Activated CD8-positive, alpha-beta memory T cell treated with anti-CD3 and anti-CD28 coated beads, Interleukin-2, amount 50 U/mL, for 24 hours (primary cell): Measurements from ENCODE around the gene RAB8B.

Experiments used
- DNase-seq: peaks from one replicate; pipeline ENCODE4 v3.0.0-alpha.2; 2020; ENCODE audit errors: extremely low read depth

The RAB8B gene

DNA sequence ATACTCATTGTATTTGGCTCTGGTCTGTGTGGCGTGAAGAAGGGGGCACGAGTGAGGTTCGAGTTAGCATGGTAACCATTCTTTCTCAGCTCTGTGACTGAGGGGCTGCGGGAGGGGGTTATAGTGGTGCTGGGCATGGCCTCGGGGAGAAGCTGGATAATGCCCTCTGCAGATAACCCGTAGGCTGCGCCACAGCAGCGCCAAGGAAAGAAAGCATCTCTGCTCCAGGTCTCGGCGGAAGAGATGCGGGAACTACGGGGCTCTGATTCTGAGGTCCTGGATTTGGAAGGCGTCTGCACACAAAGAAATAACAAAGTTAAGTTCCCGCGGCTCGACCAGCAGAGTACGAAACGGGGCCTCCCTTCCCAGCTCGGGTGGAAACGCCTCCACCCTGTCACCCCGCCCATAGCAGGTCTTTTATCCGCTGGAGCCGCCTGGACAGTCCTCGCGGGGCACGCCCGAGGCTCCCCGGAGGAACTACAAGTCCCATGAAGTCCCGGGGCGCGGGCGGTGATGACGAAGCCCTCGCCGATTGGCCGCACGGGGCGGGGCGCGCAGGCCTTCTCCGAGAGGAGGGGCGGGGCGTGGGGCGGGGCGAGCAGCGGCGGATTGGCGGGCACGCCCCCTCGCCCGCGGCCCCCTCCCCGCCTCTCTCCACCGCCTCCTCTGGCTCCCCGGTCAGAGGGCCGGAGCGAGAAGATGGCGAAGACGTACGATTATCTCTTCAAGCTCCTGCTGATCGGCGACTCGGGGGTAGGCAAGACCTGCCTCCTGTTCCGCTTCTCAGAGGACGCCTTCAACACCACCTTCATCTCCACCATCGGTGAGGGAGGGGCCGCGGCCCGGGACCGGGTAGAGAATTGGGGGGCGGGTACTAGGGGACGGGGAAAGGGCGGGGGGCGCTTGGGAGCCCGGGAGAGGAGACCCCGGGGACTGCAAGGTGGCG, at the start of gene RAB8B:
Gene RAB8B, plus strand, starts transcription at position 681 of the 946 bp plus-strand sequence. Its CDS starts 19 bp downstream, at position 700.
- peak; percentile 93 for DNase-seq

DNA sequence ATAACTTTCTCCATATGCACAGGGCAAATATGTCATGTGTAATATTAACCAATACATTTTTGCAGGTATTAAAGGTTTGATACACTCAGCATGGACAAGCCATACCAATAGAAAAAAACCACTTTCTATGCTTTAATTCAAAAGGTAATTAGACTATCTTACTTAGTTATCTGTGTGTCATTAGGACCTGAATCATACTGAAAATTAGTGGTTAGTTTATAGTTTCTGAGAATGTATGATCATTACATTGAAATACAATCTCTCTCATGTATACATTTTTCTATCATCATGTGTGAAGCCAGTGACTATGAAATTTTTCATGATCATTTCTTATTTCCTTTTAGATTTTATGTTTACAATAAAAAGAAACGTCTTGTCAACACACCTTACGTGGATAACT, 48.5 kb upstream of the RAB8B start:
- no peak for DNase-seq

DNA sequence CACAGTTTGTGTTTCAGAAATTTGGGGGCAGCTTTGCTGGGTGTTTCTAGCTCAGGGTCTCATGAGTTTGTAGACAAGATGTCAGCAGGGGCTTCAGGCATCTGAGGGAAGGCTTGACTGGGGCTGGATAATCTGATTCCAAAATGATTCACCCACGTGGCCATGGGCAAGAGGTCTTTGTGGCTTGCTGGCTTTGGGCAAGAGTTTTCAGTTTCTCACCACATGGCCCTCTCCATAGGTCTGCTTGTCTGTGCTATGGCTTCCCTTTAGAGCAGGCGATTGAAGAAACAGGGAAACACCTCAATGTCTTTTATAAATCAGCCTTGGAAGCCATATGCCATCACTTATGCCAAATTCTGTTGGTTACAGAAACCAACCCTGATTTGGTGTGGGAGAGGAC, 44.0 kb upstream of the RAB8B start:
- DNase-seq, result no peak

DNA sequence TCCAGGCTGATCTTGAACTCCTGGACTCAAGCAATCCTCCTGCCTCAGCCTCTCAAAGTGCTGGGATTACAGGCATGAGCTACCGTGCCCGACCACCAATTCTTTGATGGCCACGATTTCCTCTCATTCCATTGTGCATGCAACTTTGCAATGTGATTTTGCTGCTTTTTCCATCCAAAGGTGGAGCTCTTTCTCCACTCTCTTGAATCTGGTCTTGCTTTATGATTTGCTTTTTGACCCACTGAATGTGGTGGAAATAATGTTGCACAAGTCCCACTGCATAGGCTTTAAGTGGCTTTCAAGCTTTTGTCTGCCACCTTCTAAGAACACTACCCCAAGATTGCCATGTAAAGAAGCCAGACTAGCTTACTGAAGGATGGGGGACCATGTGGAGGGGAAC, 42.7 kb upstream of the RAB8B start:
- no peak for DNase-seq

DNA sequence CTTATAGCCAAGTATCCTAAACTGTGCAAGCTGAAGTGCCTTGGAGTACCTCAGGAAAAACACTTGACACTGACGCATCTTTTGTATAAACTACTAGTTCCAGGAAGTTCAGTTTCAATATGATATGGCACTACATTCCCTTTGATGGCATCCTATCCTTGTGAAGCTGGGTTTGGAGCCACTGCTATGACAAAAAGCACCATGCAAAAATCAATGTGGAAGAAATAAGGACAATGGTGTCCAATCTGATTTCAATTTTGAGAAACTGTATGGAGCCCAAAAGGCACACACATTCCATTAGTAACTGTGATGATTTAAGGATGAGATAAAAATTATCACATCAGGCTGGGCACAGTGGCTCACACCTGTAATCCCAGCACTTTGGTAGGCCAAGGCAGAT, 37.7 kb upstream of the RAB8B start:
- DNase-seq, result no peak

DNA sequence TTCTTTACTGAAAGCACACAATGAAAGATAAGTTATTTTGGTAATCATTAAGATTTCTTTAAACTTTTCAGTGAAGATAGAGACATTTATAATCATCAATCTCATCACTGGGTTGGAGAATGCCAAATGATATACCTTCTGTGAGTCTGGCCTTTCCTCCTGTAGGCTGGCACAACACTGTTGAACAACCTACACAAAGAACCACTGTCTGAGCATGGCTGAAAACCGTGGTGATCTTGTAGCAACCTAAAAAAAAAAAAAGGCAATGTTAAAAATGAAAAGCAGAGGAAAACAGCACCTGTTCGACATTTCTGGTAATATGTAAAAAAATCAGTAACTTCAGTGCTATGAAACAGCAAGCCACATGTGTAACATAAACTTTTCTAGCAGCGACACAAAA, 33.9 kb upstream of the RAB8B start:
- no peak for DNase-seq

DNA sequence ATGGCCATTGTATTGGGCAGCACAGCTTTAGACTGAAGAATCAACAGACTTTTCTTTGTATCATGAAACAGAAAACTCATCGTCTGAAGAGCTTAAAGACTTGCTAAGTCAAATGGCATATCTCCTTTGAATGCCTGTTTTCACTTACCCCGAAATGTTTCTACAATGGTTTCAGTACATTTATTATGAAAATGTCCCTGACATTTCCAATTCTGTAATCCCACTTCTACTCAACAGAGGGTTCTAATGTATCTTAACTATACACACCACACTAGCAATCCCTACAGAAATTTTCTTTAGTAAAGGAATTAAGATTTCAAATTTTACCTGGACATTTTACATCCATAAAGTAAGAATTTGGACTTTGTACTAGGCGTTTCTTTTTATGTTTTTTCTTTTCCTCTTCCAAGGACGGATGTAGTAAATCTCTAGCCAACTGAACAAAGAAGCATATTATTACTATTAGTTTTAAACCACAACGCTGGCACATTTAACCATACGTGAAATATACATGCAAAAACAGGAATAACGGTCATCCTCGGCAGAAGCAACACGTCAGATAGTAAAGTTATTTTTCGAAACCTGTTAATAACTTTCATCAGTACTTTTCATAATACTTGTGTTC, 33.2 kb upstream of the RAB8B start:
- DNase-seq, result no peak

DNA sequence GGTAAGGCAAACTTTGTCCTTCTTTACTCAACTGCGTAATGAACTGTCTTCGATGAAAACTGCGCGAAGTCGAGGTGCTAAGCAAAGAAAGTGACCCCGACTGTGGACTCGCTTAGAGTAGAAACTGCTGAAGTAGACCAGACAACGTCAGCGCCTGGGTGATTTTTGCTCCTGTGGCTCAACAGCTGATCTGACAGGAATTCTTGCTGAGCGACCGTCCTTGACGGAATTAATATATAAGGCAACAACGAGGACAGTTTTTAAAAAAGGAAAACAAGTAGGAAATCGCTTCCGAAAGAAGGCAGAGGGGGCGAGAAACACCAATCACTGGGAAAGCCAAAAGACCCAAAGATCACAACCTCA, 32.7 kb upstream of the RAB8B start:
- no peak for DNase-seq

DNA sequence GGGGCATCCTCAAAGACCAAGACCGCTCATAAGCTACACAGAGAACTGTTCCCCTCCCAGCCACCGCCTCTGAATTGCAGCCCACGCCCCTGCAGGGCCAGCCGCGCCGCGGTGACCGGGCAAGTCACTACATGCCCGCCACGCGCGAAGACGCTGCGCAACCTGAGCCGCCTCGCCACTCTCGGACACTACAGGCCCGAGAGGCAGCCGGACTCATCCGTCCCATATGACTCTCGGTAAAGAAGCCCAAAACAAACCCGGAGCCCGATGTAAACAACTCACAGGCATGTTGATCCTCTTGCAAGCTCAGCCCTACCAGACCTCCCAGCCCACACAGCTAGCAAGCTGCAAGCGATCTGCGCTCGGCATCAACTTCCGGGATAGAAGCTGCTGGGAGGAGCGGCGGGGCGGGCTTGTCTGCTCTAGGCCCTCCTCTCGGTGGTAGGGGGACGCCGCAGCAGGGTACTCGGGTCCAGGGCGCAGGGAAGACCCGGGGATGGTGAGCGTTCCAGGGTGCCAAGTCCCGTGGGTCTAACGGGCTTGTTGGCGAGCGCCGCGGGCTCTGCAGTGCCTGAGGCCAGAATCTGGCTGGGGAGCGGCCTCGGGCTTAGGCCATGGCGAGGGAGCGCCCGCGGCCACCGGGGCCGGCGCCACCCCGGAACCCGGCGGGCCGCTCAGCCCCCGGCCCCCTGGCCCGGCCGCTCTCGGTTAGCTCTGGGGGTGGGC, 32.1 kb upstream of the RAB8B start, which contains the start of gene RPS27L:
Gene RPS27L, minus strand, starts transcription at position 360 of the 726 bp plus-strand sequence. Its CDS starts 72 bp downstream, at position 288.
- peak; percentile 74 for DNase-seq

DNA sequence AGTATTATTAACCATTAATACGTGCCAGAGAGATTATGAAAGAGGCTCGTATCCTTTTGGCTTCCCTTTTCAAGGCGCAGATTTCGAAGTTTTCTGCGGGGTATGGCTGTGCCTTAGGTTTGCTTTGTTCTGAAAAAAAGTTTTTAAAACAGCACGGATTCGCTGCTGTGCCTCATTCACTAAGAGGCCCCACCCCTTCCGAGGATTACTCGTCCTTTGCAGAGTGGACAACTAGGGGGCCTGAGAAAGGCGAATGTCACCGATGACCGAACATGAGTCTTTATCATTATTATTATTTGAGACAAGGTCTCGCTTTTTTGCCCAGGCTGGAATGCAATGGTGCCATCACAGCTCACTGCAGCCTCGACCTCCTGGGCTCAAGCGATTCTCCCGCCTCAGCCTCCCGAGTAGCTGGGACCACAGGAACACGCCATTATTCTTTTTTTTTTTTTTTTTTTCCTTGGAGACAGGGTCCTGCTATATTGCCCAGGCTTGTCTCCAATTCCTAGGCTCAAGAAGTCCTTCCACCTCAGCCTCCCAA, 31.4 kb upstream of the RAB8B start:
- no peak for DNase-seq

DNA sequence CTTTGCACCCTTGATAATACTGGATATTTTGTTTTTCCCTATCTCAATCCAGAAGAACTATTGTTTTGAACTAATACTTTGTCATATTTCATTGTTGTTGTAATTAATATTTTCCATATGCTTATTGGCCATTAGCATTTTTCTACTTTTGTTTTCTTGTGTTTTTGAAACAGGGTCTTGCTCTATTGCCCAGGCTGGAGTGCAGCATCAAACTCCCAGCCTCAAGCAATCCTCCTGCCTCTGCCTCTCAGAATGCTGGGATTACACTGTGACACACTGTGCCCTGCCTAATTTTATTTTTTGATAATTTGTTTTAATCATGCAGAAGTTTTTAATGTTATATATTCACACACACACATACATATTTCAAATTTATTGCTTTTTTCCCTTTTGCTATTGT, 28.8 kb upstream of the RAB8B start:
- no peak for DNase-seq

DNA sequence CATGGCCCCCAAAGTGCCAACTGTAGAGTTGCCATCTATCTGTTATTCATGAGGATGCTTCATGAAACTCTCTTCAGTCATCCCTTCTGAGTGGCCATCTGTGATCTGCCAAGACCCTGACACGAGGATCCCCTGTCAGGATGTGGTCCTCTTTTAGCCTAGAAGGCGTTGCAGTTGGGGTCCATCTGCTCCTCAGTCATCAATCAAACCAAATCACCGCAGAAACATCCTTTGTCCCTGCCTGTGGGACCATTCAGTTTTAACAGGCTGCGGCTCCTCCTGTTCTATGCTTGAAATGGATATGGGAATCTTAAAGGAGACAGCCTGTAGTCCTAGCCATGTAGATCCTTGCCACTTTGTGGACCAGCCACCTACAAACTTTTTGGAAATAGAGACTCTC, 26.2 kb upstream of the RAB8B start:
- DNase-seq, result no peak

DNA sequence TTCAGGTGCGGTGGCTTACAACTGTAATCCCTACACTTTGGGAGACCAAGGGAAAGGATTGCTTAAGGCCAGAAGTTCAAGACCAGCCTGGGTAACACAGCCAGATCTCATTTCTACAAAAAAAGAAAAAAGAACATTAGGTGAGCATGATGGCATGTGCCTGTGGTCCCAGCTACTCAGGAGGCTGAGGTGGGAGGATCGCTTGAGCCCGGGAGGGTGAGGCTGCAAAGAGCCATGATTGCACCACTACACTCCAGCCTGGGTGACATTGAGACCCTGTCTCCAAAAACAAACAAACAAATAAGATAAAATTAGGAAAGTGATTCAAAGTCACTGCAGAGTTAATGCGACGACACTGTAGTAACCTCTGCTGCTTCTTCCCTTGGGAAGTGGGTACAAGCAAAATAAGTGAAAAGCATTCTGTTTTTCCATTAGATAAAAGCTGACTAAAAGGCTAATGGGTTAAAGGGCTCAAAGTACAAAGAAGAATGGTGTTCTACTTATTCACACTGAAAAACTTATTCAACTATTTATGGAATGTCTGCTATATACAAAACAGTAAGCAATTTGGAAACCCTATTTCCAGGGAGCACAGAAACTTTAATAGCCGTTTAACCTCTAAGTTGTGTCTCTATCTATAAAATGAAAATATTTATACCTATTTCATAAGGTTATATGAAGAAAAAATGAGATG, 24.1 kb upstream of the RAB8B start:
- DNase-seq, result no peak

DNA sequence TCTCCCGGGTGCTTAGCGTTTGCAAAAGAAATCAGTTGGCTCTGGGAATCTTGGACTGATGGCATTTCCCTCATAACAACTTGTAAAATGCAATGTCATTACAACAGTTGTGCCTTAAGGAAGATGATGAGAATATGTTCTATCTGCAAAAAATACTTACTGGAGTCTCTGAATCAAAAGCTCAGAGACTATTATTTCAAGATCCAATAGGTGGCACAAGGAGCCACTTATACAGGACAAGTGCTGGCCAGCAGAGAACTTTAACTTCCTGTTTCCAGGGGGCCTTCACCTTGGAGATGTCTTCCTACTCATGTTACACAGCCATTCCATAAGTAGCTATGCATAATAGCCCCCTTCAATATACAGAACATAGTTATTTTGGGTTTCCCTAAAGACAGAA, 23.2 kb upstream of the RAB8B start:
- DNase-seq, result no peak

DNA sequence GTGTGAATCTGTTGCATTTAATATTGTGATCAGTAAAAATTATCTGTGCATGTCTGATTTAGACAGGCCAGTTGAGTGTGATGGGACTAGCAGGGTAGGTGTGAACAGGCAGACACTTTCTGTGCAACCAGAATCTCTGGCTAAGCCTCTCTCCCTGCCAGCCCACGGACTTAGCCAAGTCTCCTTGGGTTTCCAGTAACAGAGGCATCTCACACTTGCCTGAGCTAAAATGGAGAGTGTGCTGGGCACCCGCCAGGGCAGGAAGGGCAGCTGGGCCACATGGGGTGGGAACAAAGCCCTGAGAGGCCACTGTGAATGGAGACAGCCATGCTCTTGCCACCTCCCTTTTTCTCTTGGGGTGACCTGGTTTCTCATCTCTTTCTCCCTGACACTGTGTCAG, 19.6 kb upstream of the RAB8B start:
- DNase-seq, result no peak

DNA sequence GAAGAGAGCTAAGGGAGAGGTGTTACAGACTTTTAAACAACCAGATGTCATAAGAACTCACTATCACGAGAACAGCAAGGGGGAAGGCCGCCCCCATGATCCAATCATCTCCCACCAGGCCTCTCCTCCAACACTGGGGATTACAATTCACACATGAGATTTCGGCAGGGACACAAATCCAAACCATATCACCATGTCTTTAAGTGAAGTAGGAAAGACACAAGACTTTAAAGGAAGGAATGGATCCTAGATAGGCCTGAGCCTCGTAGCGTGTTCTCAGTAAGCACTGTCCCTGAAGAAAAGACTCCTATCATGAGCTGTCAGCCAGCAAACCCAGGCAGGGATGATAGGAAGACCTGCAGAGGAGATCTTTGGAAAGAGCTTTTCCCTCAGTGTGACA, 17.0 kb upstream of the RAB8B start:
- no peak for DNase-seq

DNA sequence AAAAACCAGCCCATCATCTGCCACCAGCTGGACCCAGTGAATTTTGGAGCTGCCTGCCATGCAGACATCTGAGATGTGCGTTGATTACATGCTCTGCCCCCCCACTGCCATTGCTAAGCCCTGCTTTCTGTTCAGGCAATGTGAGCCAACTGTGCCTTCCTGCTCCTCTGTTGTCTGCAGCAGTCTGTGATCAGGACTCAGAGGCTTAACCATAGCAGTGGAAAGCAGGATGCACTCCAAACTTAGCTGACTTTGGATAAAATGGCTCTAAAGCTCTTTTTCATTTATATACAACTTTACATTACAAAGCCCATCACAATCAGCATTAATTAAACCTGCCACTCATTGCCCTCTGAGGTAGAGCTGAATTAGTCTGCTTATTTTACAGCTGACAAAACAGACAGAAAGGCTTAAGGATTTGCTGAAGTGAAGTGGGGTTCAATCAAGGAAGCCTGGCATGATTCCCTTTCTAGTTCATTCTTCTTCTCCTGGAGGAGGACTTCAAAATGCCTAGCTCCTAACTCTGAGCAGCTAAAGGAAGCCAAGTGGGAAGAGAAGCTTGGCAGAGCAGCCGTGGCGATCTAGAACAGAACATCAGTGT, 16.5 kb upstream of the RAB8B start:
- no peak for DNase-seq

DNA sequence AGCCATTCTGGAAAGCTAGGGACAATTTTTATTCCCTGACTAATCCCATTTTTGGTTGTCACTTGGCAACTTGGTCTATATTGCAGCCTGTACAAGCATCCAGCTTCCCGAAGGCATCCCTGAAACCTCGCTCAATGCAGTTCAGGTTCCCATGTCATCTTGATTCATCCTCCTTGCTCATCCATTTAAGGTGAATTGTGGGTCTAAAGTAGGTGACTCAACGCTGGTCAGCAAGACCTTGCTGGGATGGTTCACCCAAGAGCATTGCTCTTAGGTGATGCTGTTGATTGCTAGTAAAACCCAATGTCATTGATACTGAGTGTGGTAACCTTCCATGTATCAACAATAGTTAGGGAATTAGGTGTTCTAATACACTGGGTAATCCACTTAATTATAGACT, 13.1 kb upstream of the RAB8B start:
- no peak for DNase-seq

DNA sequence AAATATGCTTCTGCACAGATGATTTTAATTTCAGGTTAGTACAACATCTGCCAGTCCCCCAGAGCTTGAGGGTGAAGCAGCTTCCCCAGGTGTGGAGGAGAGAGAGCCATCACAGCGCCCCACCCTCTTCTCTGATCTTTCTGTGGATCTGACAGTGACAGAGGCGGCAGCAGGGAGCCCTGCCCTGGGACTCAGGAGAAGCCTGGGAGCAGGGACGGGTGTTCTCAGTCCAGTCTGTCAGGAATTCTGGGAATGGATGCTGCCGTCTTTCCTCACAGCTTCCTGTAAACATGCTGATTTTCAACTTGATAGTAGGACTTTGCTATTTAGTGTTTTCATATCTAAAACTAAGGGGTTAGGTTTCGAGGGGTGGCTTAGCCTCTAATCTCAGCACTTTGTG, 11.4 kb upstream of the RAB8B start:
- no peak for DNase-seq

DNA sequence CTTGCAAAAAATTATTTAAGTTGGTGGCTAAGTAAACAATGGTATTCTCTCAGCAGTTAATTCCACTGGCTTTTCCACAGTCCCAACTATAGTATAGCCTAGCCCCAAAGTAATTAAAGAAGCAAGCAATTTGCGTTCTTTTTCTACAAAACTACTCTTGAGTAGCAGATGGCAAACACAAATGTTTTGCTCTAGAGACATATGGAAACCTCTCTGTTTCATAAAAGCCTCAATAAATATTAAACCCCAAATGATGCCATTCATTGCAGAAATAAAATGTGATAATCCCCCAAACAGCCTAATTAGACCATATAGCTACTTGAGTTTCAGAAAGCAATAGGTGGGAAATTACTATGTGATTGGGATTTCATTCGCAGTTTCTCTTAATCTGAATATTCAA, 8.7 kb upstream of the RAB8B start:
- no peak for DNase-seq

DNA sequence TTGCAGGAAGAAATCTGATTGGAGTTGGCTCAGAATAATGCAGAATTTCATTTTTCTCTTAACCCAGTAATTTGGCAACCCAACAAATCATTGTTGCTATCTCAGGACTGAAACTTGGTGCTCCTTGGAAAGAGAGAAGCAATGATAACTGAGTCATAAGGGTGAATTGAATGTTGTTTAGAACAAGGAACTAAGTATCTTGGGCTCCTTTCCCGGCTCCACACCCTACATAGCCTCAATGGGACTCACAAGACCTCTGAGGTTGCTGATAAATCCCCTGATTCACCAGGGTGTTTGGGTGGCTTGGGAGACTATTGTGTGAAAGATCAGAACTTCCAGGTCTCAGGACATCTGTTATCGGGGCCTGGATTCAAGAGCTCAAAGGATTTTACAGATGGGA, 7.8 kb upstream of the RAB8B start:
- DNase-seq, result no peak
